Measurements from ENCODE around the gene HSF2BP. TPM values are rescaled to one million over a fixed set of nuclear protein-coding genes. Genes with fewer than 3 reads are reported as not detected.

Gene HSF2BP
- total RNA-seq, 1 experiment from 2014 or later: 1.5 TPM

DNA sequence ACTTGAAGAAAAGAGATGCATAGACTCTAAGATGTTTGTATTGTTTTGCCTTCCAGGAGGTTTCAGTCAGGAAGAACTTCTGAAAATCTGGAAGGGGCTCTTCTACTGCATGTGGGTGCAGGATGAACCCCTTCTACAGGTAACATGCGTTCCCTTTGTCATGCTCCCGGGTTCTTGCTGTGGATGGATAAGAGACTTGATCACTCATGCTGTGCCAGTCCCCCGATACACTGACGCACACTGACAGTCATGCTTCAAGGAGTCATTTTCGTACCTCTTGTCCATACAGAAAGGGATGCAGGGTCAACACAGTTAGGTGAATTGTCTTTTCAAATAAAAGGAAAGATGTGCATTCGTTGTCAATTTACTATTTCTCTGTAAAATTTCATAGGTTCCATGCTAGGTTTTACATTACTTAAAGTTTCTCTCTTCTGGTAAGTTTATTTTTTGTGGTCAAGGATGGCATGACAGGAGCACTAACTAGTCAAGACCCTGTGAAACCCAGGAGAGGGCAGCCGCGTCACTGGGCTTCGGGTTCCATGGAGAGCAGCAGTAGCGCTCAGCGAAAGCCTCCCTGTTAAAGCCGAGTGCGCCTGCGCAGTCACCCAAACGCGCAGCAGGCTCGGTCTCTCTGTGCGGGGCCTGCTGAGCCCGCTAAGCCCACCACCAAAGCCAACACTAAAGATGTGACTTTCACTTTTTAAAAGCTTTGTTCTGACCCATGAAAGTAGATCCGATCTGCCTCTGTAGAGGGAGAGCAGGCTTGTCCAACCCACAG, 10.7 kb upstream of the HSF2BP start:
- peaks cover 18 to 32% of the 10 kb centered on the region in 2 experiments for H3K4me1 Mint-ChIP-seq
- H2AFZ ChIP-seq (ENCODE audit: low read length): no peak overlapping the region
- no peak overlapping the region for H3K56ac ChIP-seq (ENCODE audit: insufficient read length, low read depth, low read length)
- TF ChIP-seq, protein P1, sequence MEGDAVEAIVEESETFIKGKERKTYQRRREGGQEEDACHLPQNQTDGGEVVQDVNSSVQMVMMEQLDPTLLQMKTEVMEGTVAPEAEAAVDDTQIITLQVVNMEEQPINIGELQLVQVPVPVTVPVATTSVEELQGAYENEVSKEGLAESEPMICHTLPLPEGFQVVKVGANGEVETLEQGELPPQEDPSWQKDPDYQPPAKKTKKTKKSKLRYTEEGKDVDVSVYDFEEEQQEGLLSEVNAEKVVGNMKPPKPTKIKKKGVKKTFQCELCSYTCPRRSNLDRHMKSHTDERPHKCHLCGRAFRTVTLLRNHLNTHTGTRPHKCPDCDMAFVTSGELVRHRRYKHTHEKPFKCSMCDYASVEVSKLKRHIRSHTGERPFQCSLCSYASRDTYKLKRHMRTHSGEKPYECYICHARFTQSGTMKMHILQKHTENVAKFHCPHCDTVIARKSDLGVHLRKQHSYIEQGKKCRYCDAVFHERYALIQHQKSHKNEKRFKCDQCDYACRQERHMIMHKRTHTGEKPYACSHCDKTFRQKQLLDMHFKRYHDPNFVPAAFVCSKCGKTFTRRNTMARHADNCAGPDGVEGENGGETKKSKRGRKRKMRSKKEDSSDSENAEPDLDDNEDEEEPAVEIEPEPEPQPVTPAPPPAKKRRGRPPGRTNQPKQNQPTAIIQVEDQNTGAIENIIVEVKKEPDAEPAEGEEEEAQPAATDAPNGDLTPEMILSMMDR (conservative IDR thresholded peaks at IDR 0.05): no peak
- H3K9ac ChIP-seq (ENCODE audit: extremely low read depth, insufficient read length, low read length): no peak overlapping the region
- no peak overlapping the region for H3K23ac ChIP-seq (ENCODE audit: insufficient read length, low read depth, low read length)
- no peak overlapping the region for H3K14ac ChIP-seq (ENCODE audit: insufficient read depth, low read length)
- H3K79me2 ChIP-seq (ENCODE audit: insufficient read depth, low read length): peaks cover 27% of the 10 kb centered on the region; the same call in 1 of the 2 replicates
- no peak overlapping the region for H4K5ac ChIP-seq (ENCODE audit: insufficient read length, low read depth, low read length)
- no peak overlapping the region for H3T11ph ChIP-seq (ENCODE audit: low read length)
- peaks cover 1% of the 10 kb centered on the region for H3K79me1 ChIP-seq (ENCODE audit: insufficient read depth, low read depth, low read length, poor library complexity, severe bottlenecking)
- no peaks in the 10 kb centered on the region for H4K20me1 ChIP-seq (ENCODE audit: control insufficient read depth, insufficient read depth, insufficient read length)
- H4K8ac ChIP-seq (replicated peaks; ENCODE audit: insufficient read length, low read depth, low read length): no peak overlapping the region
- no peak overlapping the region for H2BK20ac ChIP-seq (ENCODE audit: low read depth, low read length, poor library complexity, severe bottlenecking)
- H3K4me3 Mint-ChIP-seq: no peak overlapping the region
- no peak overlapping the region for H2AK5ac ChIP-seq (ENCODE audit: insufficient read length, low read length)
- H2BK12ac ChIP-seq (ENCODE audit: insufficient read length, low read depth, low read length): no peak overlapping the region
- no peak for DNase-seq
- peak overlapping the region in 2 of 3 experiments; percentile 10 to 17; a peak in 3 of 7 replicates for H3K27ac Mint-ChIP-seq
- no peaks in the 10 kb centered on the region; the same call in 1 of the 2 replicates for H3K4me1 ChIP-seq (ENCODE audit: insufficient read depth, low read length)
- H3K4me2 ChIP-seq (ENCODE audit: insufficient read depth, insufficient read length, low read length): no peak overlapping the region
- no peak overlapping the region for H4K91ac ChIP-seq (ENCODE audit: insufficient read length, low read depth, low read length)
- H3K27me3 ChIP-seq (ENCODE audit: insufficient read depth, low read length): no peaks in the 10 kb centered on the region
- H3K36me3 Mint-ChIP-seq (ENCODE audit: insufficient read depth in 1 of 3, low read depth in 3 of 3): peaks cover 50 to 73% (median 57%) of the 10 kb centered on the region in 3 experiments
- no peaks in the 10 kb centered on the region for H3K9me3 Mint-ChIP-seq
- no peak overlapping the region for H3K27ac ChIP-seq (ENCODE audit: insufficient read length, low read depth, low read length)
- no peak overlapping the region for H3K18ac ChIP-seq (ENCODE audit: insufficient read length, low read depth, low read length)
- H2BK15ac ChIP-seq (ENCODE audit: low read depth, low read length): no peak overlapping the region
- no peak overlapping the region for H2BK120ac ChIP-seq (ENCODE audit: low read depth, low read length, poor library complexity, severe bottlenecking)
- no peaks in the 10 kb centered on the region for H3K9me3 ChIP-seq (ENCODE audit: control insufficient read depth, low read depth, low read length)
- no CpG with 5 or more reads among the region's 20 CpGs for WGBS (ENCODE audit: extremely low coverage, insufficient read length, low lambda C conversion rate)
- H3K4ac ChIP-seq (ENCODE audit: low read depth, low read length): no peak overlapping the region
- H3K27me3 Mint-ChIP-seq (ENCODE audit: low read depth): no peaks in the 10 kb centered on the region
- no peaks in the 10 kb centered on the region for H3K23me2 ChIP-seq (ENCODE audit: insufficient read length, low read depth, low read length, poor library complexity, severe bottlenecking)
- no peak overlapping the region for H2BK5ac ChIP-seq (ENCODE audit: insufficient read length, low read length)
